GM18907 (cell line): ENCODE results near the gene DHRS7.
A peak's percentile ranks its signal among the peaks of the same experiment; 100 is the strongest.

ENCODE experiments used
- ATAC-seq: cut with Tn5 transposase; IDR thresholded peaks from one replicate; pipeline ENCODE4 v1.9.1; 2021; ENCODE audit warnings: mild to moderate bottlenecking, moderate library complexity; ENCODE audit not compliant: unreplicated experiment

Gene DHRS7

GRCh38 chr14:60184905-60185555 lies 19.8 kb upstream of the DHRS7 start:
- ATAC-seq: no peak

- peak; percentile 62 for ATAC-seq
Measured at GRCh38 chr14:60184146-60184904, 19.1 kb upstream of the DHRS7 start.

- ATAC-seq: peak; percentile 56
Measured at GRCh38 chr14:60183741-60184140, 18.5 kb upstream of the DHRS7 start.

- ATAC-seq: no peak
Measured at GRCh38 chr14:60183138-60183537, 17.9 kb upstream of the DHRS7 start.

- ATAC-seq: no peak
Measured at GRCh38 chr14:60179431-60179869, 14.3 kb upstream of the DHRS7 start.

- no peak for ATAC-seq
Measured at GRCh38 chr14:60178820-60179219, 13.6 kb upstream of the DHRS7 start.

GRCh38 chr14:60178164-60178563 lies 13.0 kb upstream of the DHRS7 start:
- ATAC-seq: no peak

- ATAC-seq: no peak
Measured at GRCh38 chr14:60175255-60175902, 10.2 kb upstream of the DHRS7 start.

GRCh38 chr14:60174352-60175254 lies 9.4 kb upstream of the DHRS7 start:
- no peak for ATAC-seq

- ATAC-seq: no peak
Measured at GRCh38 chr14:60171690-60172089, 6.5 kb upstream of the DHRS7 start.

- no peak for ATAC-seq
Measured at GRCh38 chr14:60170948-60171347, 5.8 kb upstream of the DHRS7 start.

GRCh38 chr14:60169722-60170121 lies 4.5 kb upstream of the DHRS7 start:
- no peak for ATAC-seq

- ATAC-seq: no peak
Measured at GRCh38 chr14:60166142-60166541, 944 bp upstream of the DHRS7 start.

GRCh38 chr14:60165547-60165876 lies 314 bp upstream of the DHRS7 start:
- peak; percentile 21 for ATAC-seq

- peak; percentile 5 for ATAC-seq
Measured at GRCh38 chr14:60164404-60164711, 840 bp downstream of the DHRS7 start.

GRCh38 chr14:60163693-60164092 lies 1.5 kb downstream of the DHRS7 start:
- ATAC-seq: no peak

GRCh38 chr14:60161196-60162107 lies 3.7 kb downstream of the DHRS7 start:
- ATAC-seq: no peak

GRCh38 chr14:60160422-60160821 lies 4.8 kb downstream of the DHRS7 start:
- ATAC-seq: no peak

- no peak for ATAC-seq
Measured at GRCh38 chr14:60154671-60155070, 10.5 kb downstream of the DHRS7 start.

- no peak for ATAC-seq
Measured at GRCh38 chr14:60153991-60154390, 11.2 kb downstream of the DHRS7 start.
